Measurements from ENCODE around the gene CCDC68.
A peak's percentile ranks its signal among the peaks of the same experiment; 100 is the strongest.

Gene CCDC68

GRCh38 chr18:54984908-54985307 is 25.6 kb upstream of the CCDC68 start:
- no peak for TF ChIP-seq EZH2phosphoT487 (IDR thresholded peaks at IDR 0.05; ENCODE audit: borderline replicate concordance)
- TF ChIP-seq, protein P1, sequence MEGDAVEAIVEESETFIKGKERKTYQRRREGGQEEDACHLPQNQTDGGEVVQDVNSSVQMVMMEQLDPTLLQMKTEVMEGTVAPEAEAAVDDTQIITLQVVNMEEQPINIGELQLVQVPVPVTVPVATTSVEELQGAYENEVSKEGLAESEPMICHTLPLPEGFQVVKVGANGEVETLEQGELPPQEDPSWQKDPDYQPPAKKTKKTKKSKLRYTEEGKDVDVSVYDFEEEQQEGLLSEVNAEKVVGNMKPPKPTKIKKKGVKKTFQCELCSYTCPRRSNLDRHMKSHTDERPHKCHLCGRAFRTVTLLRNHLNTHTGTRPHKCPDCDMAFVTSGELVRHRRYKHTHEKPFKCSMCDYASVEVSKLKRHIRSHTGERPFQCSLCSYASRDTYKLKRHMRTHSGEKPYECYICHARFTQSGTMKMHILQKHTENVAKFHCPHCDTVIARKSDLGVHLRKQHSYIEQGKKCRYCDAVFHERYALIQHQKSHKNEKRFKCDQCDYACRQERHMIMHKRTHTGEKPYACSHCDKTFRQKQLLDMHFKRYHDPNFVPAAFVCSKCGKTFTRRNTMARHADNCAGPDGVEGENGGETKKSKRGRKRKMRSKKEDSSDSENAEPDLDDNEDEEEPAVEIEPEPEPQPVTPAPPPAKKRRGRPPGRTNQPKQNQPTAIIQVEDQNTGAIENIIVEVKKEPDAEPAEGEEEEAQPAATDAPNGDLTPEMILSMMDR (conservative IDR thresholded peaks at IDR 0.05; ENCODE audit: low read length): no peak

GRCh38 chr18:54983791-54984190 is 24.5 kb upstream of the CCDC68 start:
- Histone ChIP-seq H4K20me1 (ENCODE audit: insufficient read depth, low read length, poor library complexity, severe bottlenecking) (no peaks in the 10 kb centered on the region), H3K4me3 (ENCODE audit: low read length, poor library complexity, severe bottlenecking) (no peak overlapping the region), H3K36me3 (ENCODE audit: insufficient read depth, low read length) (no peaks in the 10 kb centered on the region), H3K9me2 (replicated peaks; ENCODE audit: low read depth, low read length) (no peaks in the 10 kb centered on the region), H3K27me3 (ENCODE audit: insufficient read depth, low read length, poor library complexity, severe bottlenecking) (no peaks in the 10 kb centered on the region), H3K4me2 (ENCODE audit: low read depth, low read length, poor library complexity, severe bottlenecking) (no peak overlapping the region), H3K9ac (ENCODE audit: low read depth, low read length, poor library complexity, severe bottlenecking) (no peak overlapping the region), H3K9me3 (ENCODE audit: insufficient read depth, low read depth, low read length) (no peaks in the 10 kb centered on the region), H3K79me2 (ENCODE audit: insufficient read depth, low read length) (no peaks in the 10 kb centered on the region), H2AFZ (ENCODE audit: low read length) (no peak overlapping the region), H3K4me1 (ENCODE audit: insufficient read depth, low read length, poor library complexity, severe bottlenecking) (no peaks in the 10 kb centered on the region), H3F3A (ENCODE audit: low read depth) (no peaks in the 10 kb centered on the region)
- TF ChIP-seq, protein P1 (conservative IDR thresholded peaks at IDR 0.05; ENCODE audit: low read length): no peak
- TF ChIP-seq EZH2phosphoT487 (IDR thresholded peaks at IDR 0.05; ENCODE audit: borderline replicate concordance): no peak

More at GRCh38 chr18:54984908-54985307, 25.6 kb upstream of the CCDC68 start:
- no peaks in the 10 kb centered on the region for H3K9me2 ChIP-seq (replicated peaks; ENCODE audit: low read depth, low read length)
- H2AFZ ChIP-seq (ENCODE audit: low read length): no peak overlapping the region
- no peak overlapping the region for H3K4me2 ChIP-seq (ENCODE audit: low read depth, low read length, poor library complexity, severe bottlenecking)
- H3K27me3 ChIP-seq (ENCODE audit: insufficient read depth, low read length, poor library complexity, severe bottlenecking): no peaks in the 10 kb centered on the region
- H3K36me3 ChIP-seq (ENCODE audit: insufficient read depth, low read length): no peaks in the 10 kb centered on the region
- no peaks in the 10 kb centered on the region for H3K79me2 ChIP-seq (ENCODE audit: insufficient read depth, low read length)
- no peaks in the 10 kb centered on the region for H3K4me1 ChIP-seq (ENCODE audit: insufficient read depth, low read length, poor library complexity, severe bottlenecking)
- H3K9me3 ChIP-seq (ENCODE audit: insufficient read depth, low read depth, low read length): no peaks in the 10 kb centered on the region
- no peaks in the 10 kb centered on the region for H4K20me1 ChIP-seq (ENCODE audit: insufficient read depth, low read length, poor library complexity, severe bottlenecking)
- no peaks in the 10 kb centered on the region for H3F3A ChIP-seq (ENCODE audit: low read depth)
- no peak overlapping the region for H3K9ac ChIP-seq (ENCODE audit: low read depth, low read length, poor library complexity, severe bottlenecking)
- no peak overlapping the region for H3K4me3 ChIP-seq (ENCODE audit: low read length, poor library complexity, severe bottlenecking)

DNA sequence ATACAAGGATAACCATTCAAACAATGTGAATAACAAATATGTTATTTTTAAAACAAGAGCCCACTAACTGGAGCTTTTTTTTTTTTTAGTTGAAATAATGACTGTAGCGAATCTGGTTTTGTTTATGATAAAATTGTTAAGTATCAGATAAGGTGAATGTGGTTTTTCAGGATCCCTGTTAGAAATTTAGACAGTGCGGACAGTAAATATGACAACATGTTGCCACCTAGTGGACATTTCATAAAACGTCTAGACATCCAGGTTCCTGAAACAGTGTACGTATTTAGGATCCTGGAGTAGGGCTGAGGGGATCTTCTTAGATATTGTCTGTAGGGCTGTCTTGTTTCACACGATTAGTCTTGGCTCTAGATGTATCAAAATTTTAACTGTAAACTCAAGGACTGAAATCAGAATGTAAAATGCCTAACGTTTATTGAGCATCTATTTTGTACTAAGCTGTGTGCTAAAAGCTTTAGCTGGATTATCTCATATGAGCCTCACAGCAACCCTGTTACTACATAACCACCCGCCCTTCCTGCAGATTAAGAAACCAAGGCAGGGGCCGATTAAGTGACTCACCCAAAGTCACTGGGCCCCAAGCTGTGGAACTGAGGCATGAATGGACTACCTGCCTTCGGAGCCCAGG is 23.9 kb upstream of the CCDC68 start:
- Histone ChIP-seq H3K9me3 (ENCODE audit: insufficient read depth, low read depth, low read length) (no peaks in the 10 kb centered on the region), H3K27me3 (ENCODE audit: insufficient read depth, low read length, poor library complexity, severe bottlenecking) (no peaks in the 10 kb centered on the region), H3K4me1 (ENCODE audit: insufficient read depth, low read length, poor library complexity, severe bottlenecking) (no peaks in the 10 kb centered on the region), H3K9ac (ENCODE audit: low read depth, low read length, poor library complexity, severe bottlenecking) (no peak overlapping the region), H3F3A (ENCODE audit: low read depth) (no peaks in the 10 kb centered on the region), H3K4me3 (ENCODE audit: low read length, poor library complexity, severe bottlenecking) (no peak overlapping the region), H3K9me2 (replicated peaks; ENCODE audit: low read depth, low read length) (no peaks in the 10 kb centered on the region), H3K36me3 (ENCODE audit: insufficient read depth, low read length) (no peaks in the 10 kb centered on the region), H3K79me2 (ENCODE audit: insufficient read depth, low read length) (no peaks in the 10 kb centered on the region), H4K20me1 (ENCODE audit: insufficient read depth, low read length, poor library complexity, severe bottlenecking) (no peaks in the 10 kb centered on the region), H3K4me2 (ENCODE audit: low read depth, low read length, poor library complexity, severe bottlenecking) (no peak overlapping the region), H2AFZ (ENCODE audit: low read length) (no peak overlapping the region)
- TF ChIP-seq, protein P1 (conservative IDR thresholded peaks at IDR 0.05; ENCODE audit: low read length): peak; percentile 84
- no peak for TF ChIP-seq EZH2phosphoT487 (IDR thresholded peaks at IDR 0.05; ENCODE audit: borderline replicate concordance)

All from Loucy (cell line).